HUES64 (cell line): Measurements from ENCODE around the gene DOCK2.

ENCODE experiments used
- H3K27ac ChIP-seq: 2 replicates; pipeline ENCODE4 v1.7.0; 2013; ENCODE audit warnings: low read depth, low read length, inconsistent platforms
- H3K27me3 ChIP-seq: 2 replicates; pipeline ENCODE4 v1.6.1; 2013; ENCODE audit warnings: mild to moderate bottlenecking, low read length; ENCODE audit not compliant: insufficient read depth
- H3K36me3 ChIP-seq: 2 replicates; pipeline ENCODE4 v1.6.1; 2013; ENCODE audit warnings: mild to moderate bottlenecking, low read length; ENCODE audit not compliant: insufficient read depth
- H3K4me1 ChIP-seq: 2 replicates; pipeline ENCODE4 v1.6.1; 2013; ENCODE audit warnings: mild to moderate bottlenecking, low read length, moderate library complexity; ENCODE audit not compliant: insufficient read depth
- H3K4me3 ChIP-seq: 2 replicates; pipeline ENCODE4 v1.5.1; 2013; ENCODE audit warnings: mild to moderate bottlenecking, low read length, moderate library complexity
- H3K9ac ChIP-seq: 2 replicates; pipeline ENCODE4 v1.6.1; 2013; ENCODE audit warnings: mild to moderate bottlenecking, low read depth, low read length
- H3K9me3 ChIP-seq: 2 replicates; pipeline ENCODE4 v1.6.1; 2013; ENCODE audit warnings: low read depth, low read length; ENCODE audit not compliant: insufficient read depth
- WGBS: fragments of 150-250, 120-280 bp; methylation state at CpG from one replicate; pipeline ENCODE4 v1.1.7; 2013; ENCODE audit warnings: missing lambda C conversion rate; 5-methylcytosine and 5-hydroxymethylcytosine counted together

DOCK2 gene

DNA sequence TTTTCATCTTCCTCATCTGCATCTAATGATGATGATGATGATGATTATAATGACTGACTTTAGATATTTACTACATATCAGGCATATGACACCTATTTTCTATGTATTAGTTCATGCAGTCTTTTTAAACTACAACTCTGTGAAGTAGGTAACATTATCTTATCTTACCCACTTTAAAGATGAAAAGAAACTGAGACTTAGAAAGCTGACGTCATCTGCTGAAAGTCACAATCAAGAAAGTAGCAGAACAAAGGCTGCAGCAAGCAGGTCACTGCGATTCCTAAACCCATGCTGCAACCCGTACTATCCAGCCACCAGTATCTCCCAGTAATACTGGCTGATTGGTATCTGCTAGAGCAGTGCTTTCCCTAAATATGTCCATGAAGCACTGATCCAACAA is 383.3 kb downstream of the DOCK2 start:
- Histone ChIP-seq H3K4me1 (no peaks in the 10 kb centered on the region), H3K36me3 (no peaks in the 10 kb centered on the region), H3K27ac (no peak overlapping the region), H3K9me3 (no peaks in the 10 kb centered on the region), H3K9ac (no peak overlapping the region), H3K27me3 (no peaks in the 10 kb centered on the region), H3K4me3 (no peak overlapping the region)
- WGBS, result 88% methylated on average over 3 of the region's 3 CpGs

DNA sequence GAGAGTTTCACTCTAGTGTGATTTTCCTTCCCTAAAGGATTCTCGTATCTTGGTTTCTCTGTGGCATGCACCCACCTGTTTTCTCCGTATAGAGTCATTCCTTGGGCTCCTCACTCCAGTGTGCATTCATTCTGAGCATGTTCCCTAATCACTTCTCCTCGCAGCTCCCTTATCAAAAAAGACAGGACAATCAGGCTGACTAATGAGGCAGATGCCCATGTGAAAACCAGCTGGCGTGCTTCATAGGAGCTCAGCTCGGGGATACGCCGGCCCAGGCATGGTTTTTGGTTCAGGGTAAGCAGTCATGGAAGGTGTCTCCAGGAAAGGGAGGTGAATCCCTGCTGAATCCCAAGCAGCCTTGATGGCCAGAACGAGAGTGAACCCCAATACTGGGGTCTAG is 384.4 kb downstream of the DOCK2 start:
- WGBS, result 90% methylated on average over 8 of the region's 8 CpGs

DNA sequence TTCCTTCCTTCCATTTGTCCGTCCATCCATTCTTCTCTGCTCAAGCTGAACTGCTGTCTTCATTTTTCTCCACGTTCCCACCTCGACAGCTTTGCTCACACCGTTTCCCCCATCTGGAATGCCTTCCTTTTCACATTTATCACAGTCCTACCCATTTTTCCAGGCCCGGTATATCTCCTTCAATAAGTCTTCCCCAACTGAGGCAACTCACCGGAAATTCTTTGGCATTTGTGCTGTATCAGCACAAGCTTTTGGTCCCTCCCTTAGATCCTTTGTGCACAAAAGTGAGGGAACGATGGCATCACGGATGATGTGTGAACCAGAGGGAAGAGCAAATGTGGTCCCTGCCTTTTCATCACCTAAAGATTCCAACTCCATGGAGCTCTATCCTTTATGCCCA is 388.8 kb downstream of the DOCK2 start:
- Histone ChIP-seq H3K9me3 (no peaks in the 10 kb centered on the region), H3K36me3 (no peaks in the 10 kb centered on the region), H3K27ac (no peak overlapping the region), H3K9ac (no peak overlapping the region), H3K4me3 (no peak overlapping the region), H3K4me1 (no peaks in the 10 kb centered on the region), H3K27me3 (no peaks in the 10 kb centered on the region)
- 90% methylated on average over 8 of the region's 8 CpGs for WGBS

More for the DNA sequence above, 384.4 kb downstream of the DOCK2 start:
- no peaks in the 10 kb centered on the region for H3K9me3 ChIP-seq
- no peaks in the 10 kb centered on the region for H3K27me3 ChIP-seq
- no peaks in the 10 kb centered on the region for H3K36me3 ChIP-seq
- no peak overlapping the region for H3K4me3 ChIP-seq
- H3K9ac ChIP-seq, result no peak overlapping the region
- no peaks in the 10 kb centered on the region for H3K4me1 ChIP-seq
- H3K27ac ChIP-seq, result no peak overlapping the region

DNA sequence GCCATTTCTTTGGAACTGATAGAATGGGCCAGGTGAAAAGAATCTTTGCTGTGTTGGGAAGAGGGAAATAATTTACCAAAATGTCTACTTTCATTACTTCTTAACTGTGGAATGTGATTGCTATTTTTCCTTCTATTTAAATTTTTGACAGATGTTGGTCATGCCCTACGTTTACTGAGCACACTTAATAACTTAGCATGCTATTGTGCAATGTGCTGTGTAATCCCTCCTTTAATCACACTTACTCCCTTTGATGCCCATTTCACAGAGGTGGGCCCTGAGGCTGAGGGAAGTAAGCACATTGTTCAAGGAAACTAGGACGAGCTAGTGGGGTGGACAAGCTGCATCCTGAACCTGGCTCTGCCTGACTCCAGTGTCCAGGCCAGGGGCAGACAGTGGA is 391.0 kb downstream of the DOCK2 start:
- 91% methylated on average over 1 of the region's 2 CpGs for WGBS

DNA sequence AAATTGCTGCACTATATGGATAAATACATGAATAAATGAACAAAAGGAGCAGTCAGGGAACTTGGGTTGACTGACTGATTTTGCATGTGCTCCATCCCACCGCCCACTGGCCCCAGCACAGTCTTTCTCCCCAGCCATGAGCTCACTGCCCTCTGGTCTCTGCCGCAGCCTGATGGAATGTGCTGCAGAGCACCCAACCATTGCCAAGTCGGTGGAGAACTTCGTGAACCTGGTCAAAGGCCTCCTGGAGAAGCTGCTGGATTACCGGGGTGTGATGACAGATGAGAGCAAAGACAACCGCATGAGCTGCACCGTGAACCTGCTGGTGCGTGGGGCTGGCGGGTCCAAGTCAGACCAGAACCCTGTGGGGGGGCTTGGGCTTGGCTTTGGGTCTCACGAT is 397.2 kb downstream of the DOCK2 start:
- H3K9ac ChIP-seq, result no peak overlapping the region
- H3K4me3 ChIP-seq, result no peak overlapping the region
- no peak overlapping the region for H3K27ac ChIP-seq
- H3K9me3 ChIP-seq, result no peaks in the 10 kb centered on the region
- no peaks in the 10 kb centered on the region for H3K4me1 ChIP-seq
- WGBS, result 94% methylated on average over 10 of the region's 10 CpGs
- no peaks in the 10 kb centered on the region for H3K36me3 ChIP-seq
- H3K27me3 ChIP-seq, result no peaks in the 10 kb centered on the region

More for the DNA sequence above, 391.0 kb downstream of the DOCK2 start:
- H3K27ac ChIP-seq, result no peak overlapping the region
- H3K9ac ChIP-seq, result no peak overlapping the region
- H3K4me3 ChIP-seq, result no peak overlapping the region
- no peaks in the 10 kb centered on the region for H3K4me1 ChIP-seq
- H3K27me3 ChIP-seq, result no peaks in the 10 kb centered on the region
- H3K9me3 ChIP-seq, result no peaks in the 10 kb centered on the region
- H3K36me3 ChIP-seq, result no peaks in the 10 kb centered on the region

DNA sequence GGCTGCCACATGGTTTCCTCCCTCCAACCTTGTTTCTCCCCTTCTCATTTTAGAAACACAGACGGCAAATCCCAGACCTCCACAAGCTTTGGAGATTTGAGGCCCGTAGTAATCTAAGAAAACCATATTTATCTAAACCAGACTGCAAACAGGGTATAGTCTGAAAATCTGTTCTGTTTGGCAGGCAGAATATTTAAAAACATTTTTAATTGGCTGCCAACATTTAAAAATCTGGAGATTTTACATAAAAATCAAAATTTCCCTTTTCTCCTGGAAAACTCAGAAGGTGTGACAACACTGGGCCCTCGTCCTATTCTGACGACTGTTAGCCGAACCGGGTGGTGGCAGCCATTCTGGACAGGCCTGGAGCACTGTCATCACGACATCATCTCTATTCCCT is 401.2 kb downstream of the DOCK2 start:
- Histone ChIP-seq H3K4me3 (no peak overlapping the region), H3K36me3 (no peaks in the 10 kb centered on the region), H3K27me3 (no peaks in the 10 kb centered on the region), H3K27ac (no peak overlapping the region), H3K4me1 (no peaks in the 10 kb centered on the region), H3K9me3 (no peaks in the 10 kb centered on the region), H3K9ac (no peak overlapping the region)
- 94% methylated on average over 7 of the region's 7 CpGs for WGBS

DNA sequence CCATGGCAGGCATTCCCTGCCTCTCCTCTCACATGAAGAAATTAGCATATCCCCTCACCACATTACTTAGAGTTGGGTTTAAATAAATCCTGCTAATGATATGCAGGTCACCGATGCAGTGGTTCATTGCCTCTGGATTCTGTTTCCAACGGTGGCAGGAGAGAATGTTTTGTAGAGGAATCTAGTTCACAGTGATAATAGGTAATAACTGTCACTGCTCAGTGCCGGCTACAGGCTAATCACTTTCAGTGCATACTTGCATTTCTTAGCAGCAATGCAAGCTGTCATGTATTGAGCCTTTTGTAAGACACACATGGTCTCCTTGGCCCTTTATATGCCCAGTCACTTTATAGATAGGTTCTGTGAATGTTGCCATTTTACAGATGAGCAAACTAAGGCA is 402.8 kb downstream of the DOCK2 start:
- H3K4me1 ChIP-seq, result no peaks in the 10 kb centered on the region
- H3K9me3 ChIP-seq, result no peaks in the 10 kb centered on the region
- H3K4me3 ChIP-seq, result no peak overlapping the region
- H3K36me3 ChIP-seq, result no peaks in the 10 kb centered on the region
- H3K27me3 ChIP-seq, result no peaks in the 10 kb centered on the region
- no peak overlapping the region for H3K9ac ChIP-seq
- no peak overlapping the region for H3K27ac ChIP-seq
- WGBS, result 89% methylated on average over 3 of the region's 3 CpGs

DNA sequence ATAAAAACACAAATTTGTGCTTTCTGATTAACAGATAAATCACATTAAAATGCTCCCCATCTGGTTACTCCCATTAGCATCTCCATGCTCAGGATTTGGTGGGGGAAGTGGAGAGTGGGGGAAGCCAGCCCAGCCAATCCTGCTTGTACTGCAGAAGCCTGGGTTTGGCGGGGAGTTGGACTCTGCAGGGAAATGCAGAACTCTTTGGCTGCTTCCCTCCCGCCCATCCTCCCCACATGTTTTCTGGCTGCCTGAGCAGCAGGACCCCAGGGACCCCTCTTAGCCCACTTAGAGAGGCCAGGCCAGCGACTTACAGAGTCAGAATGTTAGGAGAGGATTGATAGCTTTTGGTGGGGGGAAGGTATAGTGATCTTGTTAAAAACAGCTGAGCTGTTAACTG is 409.2 kb downstream of the DOCK2 start:
- 40% methylated on average over 3 of the region's 3 CpGs for WGBS
- Histone ChIP-seq H3K4me3 (no peak overlapping the region), H3K9me3 (no peaks in the 10 kb centered on the region), H3K9ac (no peak overlapping the region), H3K27ac (no peak overlapping the region), H3K4me1 (peaks cover 4% of the 10 kb centered on the region; the same call in 1 of the 2 replicates), H3K36me3 (no peaks in the 10 kb centered on the region), H3K27me3 (no peaks in the 10 kb centered on the region)

DNA sequence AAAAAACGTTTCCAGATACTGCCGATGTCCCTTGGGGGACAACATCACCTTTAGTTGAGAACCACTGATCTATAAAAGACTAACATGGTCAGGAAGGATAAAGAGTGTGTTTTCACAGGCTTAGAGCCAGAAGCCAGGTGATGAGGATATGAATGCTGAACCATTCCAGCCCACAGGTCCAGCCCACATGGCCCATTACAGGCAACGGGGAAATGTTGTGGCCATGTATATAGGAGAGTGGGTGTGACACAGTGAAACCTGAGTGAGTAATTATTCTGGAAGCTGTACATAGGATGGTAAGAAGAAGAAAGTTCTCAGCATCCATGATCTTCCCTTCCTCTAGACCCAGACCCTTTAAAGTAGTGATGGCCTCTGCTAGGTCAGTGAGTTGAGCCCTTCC is 412.6 kb downstream of the DOCK2 start:
- Histone ChIP-seq H3K4me1 (peaks cover 4% of the 10 kb centered on the region; the same call in 1 of the 2 replicates), H3K27ac (no peak overlapping the region), H3K4me3 (no peak overlapping the region), H3K27me3 (no peaks in the 10 kb centered on the region), H3K9ac (no peak overlapping the region), H3K36me3 (no peaks in the 10 kb centered on the region), H3K9me3 (no peaks in the 10 kb centered on the region)
- WGBS, result 100% methylated on average over 3 of the region's 3 CpGs

DNA sequence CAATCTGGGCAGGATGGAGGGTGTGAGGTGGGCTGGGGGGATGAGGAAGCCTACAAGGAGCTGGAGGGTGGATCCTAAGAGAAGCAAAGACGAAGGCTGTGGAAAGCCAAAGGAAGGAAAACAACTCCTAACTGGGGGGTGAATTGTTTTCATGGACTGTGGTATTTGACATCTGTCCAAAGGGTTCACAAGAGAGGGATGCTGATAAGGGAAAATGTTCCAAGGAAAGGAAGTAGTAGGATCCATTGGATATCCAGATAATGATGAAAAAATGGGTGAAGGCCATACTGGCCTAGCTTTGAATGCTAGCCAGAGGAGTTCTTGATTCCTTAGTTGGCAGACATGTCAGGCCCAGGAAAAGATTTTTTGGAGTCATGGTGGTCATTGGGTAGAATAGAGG is 416.8 kb downstream of the DOCK2 start:
- no peaks in the 10 kb centered on the region for H3K9me3 ChIP-seq
- H3K27me3 ChIP-seq, result no peaks in the 10 kb centered on the region
- no peaks in the 10 kb centered on the region for H3K36me3 ChIP-seq
- H3K4me3 ChIP-seq, result no peak overlapping the region
- no peaks in the 10 kb centered on the region for H3K4me1 ChIP-seq
- no peak overlapping the region for H3K27ac ChIP-seq
- WGBS, result 94% methylated on average over 1 of the region's 1 CpG
- H3K9ac ChIP-seq, result no peak overlapping the region

DNA sequence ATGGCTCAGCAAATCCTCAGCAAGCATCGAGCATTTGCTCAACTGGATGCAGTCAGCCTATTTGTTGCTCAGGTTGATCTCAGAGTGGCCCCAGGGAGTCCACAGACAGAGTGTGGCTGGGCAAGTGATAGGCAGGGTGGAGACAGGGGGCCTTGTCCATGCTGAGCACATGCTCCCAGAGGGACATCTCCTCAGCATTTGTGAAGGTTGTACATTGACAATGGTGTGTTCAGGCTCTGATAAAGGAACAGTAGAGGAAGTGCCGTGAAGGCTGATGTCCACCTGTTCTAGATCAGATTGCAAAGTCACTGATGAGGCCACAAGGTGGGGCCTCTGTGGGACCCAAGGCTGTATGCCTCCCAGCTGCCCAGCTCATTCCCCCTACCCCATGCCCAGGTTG is 418.5 kb downstream of the DOCK2 start:
- Histone ChIP-seq H3K27ac (no peak overlapping the region), H3K4me1 (no peaks in the 10 kb centered on the region), H3K9ac (no peak overlapping the region), H3K9me3 (no peaks in the 10 kb centered on the region), H3K27me3 (no peaks in the 10 kb centered on the region), H3K36me3 (no peaks in the 10 kb centered on the region), H3K4me3 (no peak overlapping the region)
- 92% methylated on average over 2 of the region's 2 CpGs for WGBS

DNA sequence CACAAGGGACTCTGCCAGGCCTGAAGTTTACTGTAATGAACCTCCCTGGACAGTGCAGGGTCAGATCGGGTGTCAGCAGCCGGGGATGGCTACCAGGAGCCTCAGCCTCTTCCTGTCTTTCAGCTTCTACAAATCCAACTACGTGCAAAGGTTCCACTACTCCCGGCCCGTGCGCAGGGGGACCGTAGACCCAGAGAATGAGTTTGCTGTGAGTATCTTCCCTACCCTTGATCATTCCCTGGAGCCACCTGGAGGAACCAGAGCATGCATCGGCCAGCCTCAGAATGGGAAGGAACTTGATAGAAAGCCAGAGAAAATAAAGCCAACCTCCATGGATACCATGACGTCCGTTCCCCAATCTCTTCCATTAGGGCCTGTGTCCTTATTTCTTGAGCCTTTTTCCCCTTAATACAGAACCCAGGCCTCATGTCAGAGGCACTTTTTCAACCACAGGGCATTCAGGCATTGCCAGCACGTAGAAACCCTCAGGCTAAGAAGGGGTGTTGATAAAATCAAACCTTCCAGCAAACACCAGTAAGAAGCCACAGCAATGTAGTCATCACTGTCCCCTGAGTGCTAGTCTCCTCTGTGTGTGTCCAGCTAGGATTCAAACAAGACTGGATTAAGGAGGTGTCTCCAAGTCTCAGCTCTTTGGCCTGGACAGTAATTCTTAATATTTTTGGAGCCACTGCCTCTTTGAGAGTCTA is 419.6 kb downstream of the DOCK2 start:
- no peaks in the 10 kb centered on the region for H3K27me3 ChIP-seq
- H3K36me3 ChIP-seq, result no peaks in the 10 kb centered on the region
- no peak overlapping the region for H3K4me3 ChIP-seq
- no peak overlapping the region for H3K9ac ChIP-seq
- H3K27ac ChIP-seq, result no peak overlapping the region
- H3K4me1 ChIP-seq, result no peaks in the 10 kb centered on the region
- WGBS, result 94% methylated on average over 11 of the region's 11 CpGs
- no peaks in the 10 kb centered on the region for H3K9me3 ChIP-seq
